Embryonic facial prominence (tissue), 1 donor: ENCODE measurements around the gene MRGPRG.

Experiments used
- DNase-seq: peaks from one replicate; pipeline ENCODE4 v3.0.0-alpha.2; 2016; ENCODE audit errors: extremely low spot score

Gene MRGPRG

GRCh38 chr11:3207526-3208189, 11.0 kb downstream of the MRGPRG start:
- DNase-seq: no peak

GRCh38 chr11:3206922-3207204, 11.8 kb downstream of the MRGPRG start:
- DNase-seq: no peak

- DNase-seq: no peak
Measured at GRCh38 chr11:3206156-3206921, 12.3 kb downstream of the MRGPRG start.

- DNase-seq: peak; percentile 69
Measured at GRCh38 chr11:3205261-3206155, 13.1 kb downstream of the MRGPRG start.

GRCh38 chr11:3204141-3205015, 14.2 kb downstream of the MRGPRG start:
- no peak for DNase-seq

- DNase-seq: no peak
Measured at GRCh38 chr11:3203221-3204043, 15.2 kb downstream of the MRGPRG start.

GRCh38 chr11:3202759-3203158, 15.9 kb downstream of the MRGPRG start:
- no peak for DNase-seq

GRCh38 chr11:3202305-3202704, 16.3 kb downstream of the MRGPRG start:
- DNase-seq: no peak

GRCh38 chr11:3201677-3202181, 16.9 kb downstream of the MRGPRG start:
- DNase-seq: no peak

GRCh38 chr11:3201112-3201581, 17.5 kb downstream of the MRGPRG start:
- no peak for DNase-seq

- DNase-seq: no peak
Measured at GRCh38 chr11:3200388-3201111, 18.1 kb downstream of the MRGPRG start.

- no peak for DNase-seq
Measured at GRCh38 chr11:3199537-3200295, 18.9 kb downstream of the MRGPRG start.

GRCh38 chr11:3198815-3199214, 19.8 kb downstream of the MRGPRG start:
- DNase-seq: no peak

- DNase-seq: no peak
Measured at GRCh38 chr11:3197878-3198528, 20.6 kb downstream of the MRGPRG start.

GRCh38 chr11:3197044-3197695, 21.4 kb downstream of the MRGPRG start:
- no peak for DNase-seq

GRCh38 chr11:3196161-3197043, 22.2 kb downstream of the MRGPRG start:
- no peak for DNase-seq
